ENCODE results near the gene GPATCH3. TPM values are rescaled to one million over a fixed set of nuclear protein-coding genes. Genes with fewer than 3 reads are reported as not detected.

Gene GPATCH3
- total and polyA plus RNA-seq, 7 donors = 6.6 to 14.3 (median 9.7) TPM

GRCh38 chr1:26945728-26946127 lies 45.5 kb upstream of the GPATCH3 start:
- TF ChIP-seq, protein P1, sequence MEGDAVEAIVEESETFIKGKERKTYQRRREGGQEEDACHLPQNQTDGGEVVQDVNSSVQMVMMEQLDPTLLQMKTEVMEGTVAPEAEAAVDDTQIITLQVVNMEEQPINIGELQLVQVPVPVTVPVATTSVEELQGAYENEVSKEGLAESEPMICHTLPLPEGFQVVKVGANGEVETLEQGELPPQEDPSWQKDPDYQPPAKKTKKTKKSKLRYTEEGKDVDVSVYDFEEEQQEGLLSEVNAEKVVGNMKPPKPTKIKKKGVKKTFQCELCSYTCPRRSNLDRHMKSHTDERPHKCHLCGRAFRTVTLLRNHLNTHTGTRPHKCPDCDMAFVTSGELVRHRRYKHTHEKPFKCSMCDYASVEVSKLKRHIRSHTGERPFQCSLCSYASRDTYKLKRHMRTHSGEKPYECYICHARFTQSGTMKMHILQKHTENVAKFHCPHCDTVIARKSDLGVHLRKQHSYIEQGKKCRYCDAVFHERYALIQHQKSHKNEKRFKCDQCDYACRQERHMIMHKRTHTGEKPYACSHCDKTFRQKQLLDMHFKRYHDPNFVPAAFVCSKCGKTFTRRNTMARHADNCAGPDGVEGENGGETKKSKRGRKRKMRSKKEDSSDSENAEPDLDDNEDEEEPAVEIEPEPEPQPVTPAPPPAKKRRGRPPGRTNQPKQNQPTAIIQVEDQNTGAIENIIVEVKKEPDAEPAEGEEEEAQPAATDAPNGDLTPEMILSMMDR (IDR thresholded peaks at IDR 0.05) = no peak
- TF ChIP-seq POLR2A (IDR thresholded peaks at IDR 0.05) (no peak), EP300 (IDR thresholded peaks at IDR 0.05) (no peak), POLR2AphosphoS5 (IDR thresholded peaks at IDR 0.05) (no peak)
- H3K4me3 ChIP-seq = no peak overlapping the region
- 19 to 71% methylated on average over 8 of the region's 8 CpGs for WGBS, 2 donors
- no peaks in the 10 kb centered on the region for H3K9me3 ChIP-seq
- H3K4me1 ChIP-seq = no peaks in the 10 kb centered on the region
- intact Hi-C loops (cut with DNase I) = no loop called here
- H3K27ac ChIP-seq = no peak overlapping the region
- DNase-seq = no peak
- peaks cover 36 to 64% (median 54%) of the 10 kb centered on the region in 4 donors for H3K36me3 ChIP-seq
- H3K27me3 ChIP-seq = no peaks in the 10 kb centered on the region

- H3K36me3 ChIP-seq = peaks cover 36 to 64% (median 54%) of the 10 kb centered on the region in 4 donors
- intact Hi-C loops (cut with DNase I) = no loop called here
Observed at GRCh38 chr1:26945138-26945537, 44.9 kb upstream of the GPATCH3 start.

DNA sequence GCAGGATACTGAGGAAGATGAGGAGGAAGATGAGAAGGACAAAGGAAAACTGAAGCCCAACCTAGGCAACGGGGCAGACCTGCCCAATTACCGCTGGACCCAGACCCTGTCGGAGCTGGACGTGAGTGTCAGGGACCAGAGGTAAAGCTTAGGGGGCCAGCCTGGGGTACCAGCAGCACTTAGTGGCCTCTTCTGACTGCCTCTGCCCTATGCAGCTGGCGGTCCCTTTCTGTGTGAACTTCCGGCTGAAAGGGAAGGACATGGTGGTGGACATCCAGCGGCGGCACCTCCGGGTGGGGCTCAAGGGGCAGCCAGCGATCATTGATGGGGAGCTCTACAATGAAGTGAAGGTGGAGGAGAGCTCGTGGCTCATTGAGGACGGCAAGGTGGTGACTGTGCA lies 42.4 kb upstream of the GPATCH3 start:
- H3K4me3 ChIP-seq = no peak overlapping the region
- 96% methylated on average over 12 of the region's 12 CpGs for WGBS, 2 donors
- no peak overlapping the region for H3K27ac ChIP-seq
- intact Hi-C loops (cut with DNase I) = no loop called here
- peaks cover 36 to 69% (median 54%) of the 10 kb centered on the region in 4 donors for H3K36me3 ChIP-seq
- DNase-seq = no peak
- no peaks in the 10 kb centered on the region for H3K4me1 ChIP-seq
- no peaks in the 10 kb centered on the region for H3K27me3 ChIP-seq
- no peak for TF ChIP-seq POLR2AphosphoS5 (IDR thresholded peaks at IDR 0.05)
- TF ChIP-seq, protein P1 (IDR thresholded peaks at IDR 0.05) = no peak
- no peak for TF ChIP-seq POLR2A (IDR thresholded peaks at IDR 0.05)
- TF ChIP-seq EP300 (IDR thresholded peaks at IDR 0.05) = no peak
- no peaks in the 10 kb centered on the region for H3K9me3 ChIP-seq

More at GRCh38 chr1:26945138-26945537, 44.9 kb upstream of the GPATCH3 start:
- no peak overlapping the region for H3K4me3 ChIP-seq
- no peaks in the 10 kb centered on the region for H3K4me1 ChIP-seq
- no peaks in the 10 kb centered on the region for H3K27me3 ChIP-seq
- H3K27ac ChIP-seq = no peak overlapping the region
- 38 to 75% methylated on average over 2 of the region's 2 CpGs for WGBS, 2 donors
- H3K9me3 ChIP-seq = no peaks in the 10 kb centered on the region
- no peak for DNase-seq
- TF ChIP-seq POLR2A (IDR thresholded peaks at IDR 0.05) (no peak), EP300 (IDR thresholded peaks at IDR 0.05) (no peak)
- TF ChIP-seq, protein P1 (IDR thresholded peaks at IDR 0.05) = no peak

- H3K36me3 ChIP-seq = peaks cover 36 to 63% (median 51%) of the 10 kb centered on the region in 4 donors
- DNase-seq = no peak
- H3K9me3 ChIP-seq = no peaks in the 10 kb centered on the region
- H3K27me3 ChIP-seq = no peaks in the 10 kb centered on the region
- TF ChIP-seq POLR2AphosphoS5 (IDR thresholded peaks at IDR 0.05) (no peak), POLR2A (IDR thresholded peaks at IDR 0.05) (no peak), EP300 (IDR thresholded peaks at IDR 0.05) (no peak)
- TF ChIP-seq, protein P1 (IDR thresholded peaks at IDR 0.05) = no peak
- 93 to 95% methylated on average over 10 of the region's 10 CpGs for WGBS, 2 donors
- H3K27ac ChIP-seq = no peak overlapping the region
- intact Hi-C loops (cut with DNase I) = no loop called here
- no peaks in the 10 kb centered on the region for H3K4me1 ChIP-seq
- no peak overlapping the region for H3K4me3 ChIP-seq
Observed at GRCh38 chr1:26941311-26941710, 41.0 kb upstream of the GPATCH3 start.

DNA sequence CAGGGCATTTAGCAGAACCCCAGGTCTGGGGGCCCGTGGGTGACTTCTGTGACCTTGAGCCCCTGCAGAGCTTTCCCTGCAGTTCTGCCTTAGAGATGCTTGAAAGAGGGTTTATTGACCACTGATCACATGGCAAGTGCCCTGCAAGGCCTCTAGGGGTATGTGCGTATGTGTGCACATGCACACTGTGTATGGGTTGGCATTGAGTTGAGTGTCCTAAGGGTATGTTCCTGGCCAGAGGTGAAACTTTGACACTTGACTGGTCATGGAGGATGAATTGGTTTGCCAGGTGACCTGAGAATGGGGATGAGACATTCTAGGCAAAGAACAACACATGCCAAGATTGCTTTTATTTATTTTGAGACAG lies 38.4 kb upstream of the GPATCH3 start:
- H3K27me3 ChIP-seq = no peaks in the 10 kb centered on the region
- no peak for DNase-seq
- no peaks in the 10 kb centered on the region for H3K9me3 ChIP-seq
- H3K4me1 ChIP-seq = no peaks in the 10 kb centered on the region
- TF ChIP-seq EP300 (IDR thresholded peaks at IDR 0.05) (no peak), POLR2AphosphoS5 (IDR thresholded peaks at IDR 0.05) (no peak), POLR2A (IDR thresholded peaks at IDR 0.05) (no peak)
- TF ChIP-seq, protein P1 (IDR thresholded peaks at IDR 0.05) = no peak
- H3K27ac ChIP-seq = no peak overlapping the region
- WGBS, 2 donors = 92 to 94% methylated on average over 2 of the region's 2 CpGs
- H3K36me3 ChIP-seq = peaks cover 24 to 57% (median 26%) of the 10 kb centered on the region in 4 donors
- H3K4me3 ChIP-seq = no peak overlapping the region
- intact Hi-C loops (cut with DNase I) = no loop called here
